ENCODE results near the gene SNAPC1.
"Not testable (repeated sequence)": the region's sequence is repeated elsewhere in the genome, so short reads cannot be mapped to it uniquely, and the experiment has no call there.

The SNAPC1 gene

DNA sequence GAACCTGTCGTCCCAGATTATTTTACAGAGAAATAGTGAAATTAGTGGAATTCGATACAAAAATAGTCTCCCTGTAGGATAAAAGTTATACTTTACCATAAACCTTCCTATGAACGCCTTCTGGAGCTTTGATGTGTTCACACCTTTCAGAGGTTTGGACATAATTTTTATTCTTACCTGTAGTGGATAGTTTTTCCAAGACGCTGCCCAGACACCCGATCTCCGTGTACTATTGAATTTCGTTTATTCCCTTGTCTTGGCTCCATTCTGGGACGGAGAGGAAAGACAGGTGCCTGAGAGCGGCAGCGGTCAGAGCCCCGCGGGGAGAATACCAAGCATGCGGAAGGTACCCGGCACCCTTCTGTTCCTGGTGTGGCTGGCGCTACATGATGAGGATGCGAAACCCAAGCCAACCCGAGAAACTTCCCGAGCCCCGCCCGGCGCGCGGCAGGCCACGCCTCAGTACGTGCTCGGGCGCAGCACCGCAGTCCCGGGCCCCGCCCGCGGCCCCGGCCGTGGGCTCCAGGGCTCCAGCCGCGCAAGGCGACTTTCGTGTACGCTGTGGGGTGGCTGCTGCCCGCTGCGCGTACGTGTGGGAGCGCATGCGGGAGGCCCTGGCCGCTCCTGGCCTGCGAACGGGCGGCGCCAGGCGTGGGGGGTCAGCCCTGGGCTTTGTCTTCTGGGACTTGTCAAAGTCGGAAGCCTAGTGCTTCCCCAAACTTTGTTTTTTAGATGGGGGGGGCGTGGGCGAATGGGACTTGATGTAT, 11.3 kb upstream of the SNAPC1 start:
- peak; percentile 69 for DNase-seq

DNA sequence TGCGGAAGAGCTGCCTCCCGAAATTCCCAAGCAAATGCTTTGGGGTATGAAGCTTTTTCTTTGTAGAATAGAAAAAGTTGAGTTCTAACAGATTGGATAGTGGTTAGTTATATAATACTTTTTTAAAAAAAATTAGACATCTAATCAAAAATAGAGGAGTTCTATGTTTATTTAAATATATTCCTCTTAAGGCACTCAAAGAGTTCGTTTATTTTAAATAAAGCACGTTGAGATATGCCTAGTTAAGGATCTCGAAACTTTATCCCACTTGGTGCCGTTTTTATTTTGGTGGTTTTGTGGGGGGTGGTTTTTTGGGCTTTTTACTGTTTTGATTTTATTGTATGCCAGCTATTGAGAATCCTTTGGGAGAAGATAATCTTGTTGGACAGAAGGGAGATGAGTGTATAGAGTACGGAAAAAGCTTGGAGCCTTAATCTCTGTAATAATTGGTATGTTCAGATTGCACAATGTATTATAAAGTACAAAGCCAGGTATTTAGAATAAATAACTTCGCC, 10.7 kb upstream of the SNAPC1 start:
- no peak for DNase-seq

DNA sequence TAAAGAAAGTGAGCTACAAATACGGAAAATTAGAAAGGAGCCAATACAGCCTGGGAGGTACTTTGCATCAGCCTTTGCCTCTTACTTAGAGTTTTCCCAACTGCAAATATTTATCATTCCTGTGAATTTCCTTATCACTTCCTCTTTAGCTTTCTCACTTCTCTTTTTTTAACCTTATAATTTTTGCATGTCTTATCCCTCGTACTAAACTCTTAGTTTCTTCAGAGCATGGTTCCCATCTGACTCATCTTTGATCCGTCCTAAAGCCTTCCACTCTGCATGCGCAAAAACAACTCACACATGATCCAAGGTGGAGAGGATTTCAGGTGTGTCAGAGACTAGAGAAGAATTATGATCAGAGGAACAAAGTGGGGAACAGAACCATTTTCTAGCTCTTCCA, 9.6 kb upstream of the SNAPC1 start:
- no peak for DNase-seq

DNA sequence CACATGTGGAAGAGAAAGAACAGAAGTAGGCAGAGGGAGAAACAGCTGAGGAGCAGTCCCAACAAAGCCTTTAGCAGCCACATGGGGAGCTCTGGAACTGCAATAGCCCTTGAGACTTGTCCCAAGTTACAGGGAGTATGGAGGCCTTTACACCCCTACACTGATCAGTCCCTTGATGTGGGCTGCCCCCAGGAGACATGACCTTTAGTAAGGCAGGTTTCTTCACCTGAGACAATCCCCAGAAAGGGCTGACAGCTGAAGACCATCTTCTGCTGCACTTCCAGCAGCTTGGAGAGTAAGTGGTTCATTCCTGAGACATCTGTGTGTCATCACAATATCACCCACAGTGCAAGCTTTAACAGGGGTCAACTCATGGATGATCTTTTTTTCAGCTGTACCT, 8.6 kb upstream of the SNAPC1 start:
- DNase-seq: no peak

DNA sequence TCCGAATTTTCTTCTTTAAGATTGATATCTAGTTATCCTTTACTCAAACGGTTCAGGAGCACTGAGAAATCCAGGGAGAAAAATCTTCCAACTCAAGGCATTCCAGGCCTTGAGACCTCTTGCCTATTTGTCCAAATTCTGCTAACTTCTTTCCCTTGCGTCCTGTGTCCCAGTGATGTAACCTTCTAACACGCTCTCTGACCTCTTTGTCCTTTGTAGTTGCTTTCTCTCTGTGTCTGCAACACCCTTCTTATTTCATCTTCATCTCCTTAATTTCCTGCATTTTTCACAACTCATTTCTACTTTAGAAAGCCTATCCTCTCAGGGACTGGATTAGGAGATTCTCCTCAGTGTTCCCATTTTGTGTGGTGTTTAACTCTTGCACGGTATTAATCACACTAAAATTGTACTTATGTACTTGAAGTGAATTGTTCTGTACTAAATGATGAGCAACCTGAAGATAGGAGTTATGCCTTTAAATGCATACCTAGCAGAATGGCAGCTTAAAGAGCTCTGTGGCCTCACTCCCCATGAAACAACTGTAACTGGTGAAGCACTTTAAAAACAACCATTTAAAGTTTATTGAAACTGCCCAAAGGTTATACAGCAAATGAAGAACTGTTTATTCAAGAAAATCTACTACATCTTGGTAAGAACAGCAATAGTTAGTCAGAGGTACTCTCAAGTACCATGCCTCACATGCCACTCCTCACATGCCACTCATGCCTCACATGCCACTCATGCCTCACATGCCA, 7.4 kb upstream of the SNAPC1 start:
- no peak for DNase-seq

DNA sequence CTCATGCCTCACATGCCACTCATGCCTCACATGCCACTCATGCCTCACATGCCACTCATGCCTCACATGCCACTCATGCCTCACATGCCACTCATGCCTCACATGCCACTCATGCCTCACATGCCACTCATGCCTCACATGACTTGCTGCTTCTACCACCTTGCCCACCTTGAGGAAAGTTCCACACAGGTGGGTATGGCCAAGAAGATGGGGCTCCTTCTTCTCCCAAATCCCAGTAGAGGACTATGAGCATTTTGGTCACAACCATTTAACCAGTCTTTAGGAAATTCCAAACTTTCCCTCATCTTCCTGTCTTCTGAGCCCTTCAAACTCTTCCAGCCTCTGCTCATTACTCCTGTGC, 6.9 kb upstream of the SNAPC1 start:
- DNase-seq: not testable (repeated sequence)

DNA sequence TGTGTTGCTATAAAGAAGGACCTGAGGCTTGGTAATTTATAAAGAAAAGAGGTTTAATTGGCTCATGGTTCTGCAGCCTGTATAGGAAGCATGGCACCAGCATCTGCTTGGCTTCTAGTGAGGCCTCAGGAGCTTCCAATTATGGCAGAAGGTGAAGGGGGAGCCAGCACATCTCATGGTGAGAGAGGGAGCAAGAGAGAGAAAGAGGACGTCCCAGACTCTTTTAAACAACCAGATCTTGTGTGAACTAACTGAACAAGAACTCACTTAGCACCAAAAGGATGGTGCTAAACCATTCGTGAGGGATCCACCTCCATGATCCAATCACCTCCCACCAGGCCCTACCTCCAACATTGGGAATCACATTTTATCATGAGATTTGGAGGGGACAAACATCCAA, 6.1 kb upstream of the SNAPC1 start:
- DNase-seq: no peak

DNA sequence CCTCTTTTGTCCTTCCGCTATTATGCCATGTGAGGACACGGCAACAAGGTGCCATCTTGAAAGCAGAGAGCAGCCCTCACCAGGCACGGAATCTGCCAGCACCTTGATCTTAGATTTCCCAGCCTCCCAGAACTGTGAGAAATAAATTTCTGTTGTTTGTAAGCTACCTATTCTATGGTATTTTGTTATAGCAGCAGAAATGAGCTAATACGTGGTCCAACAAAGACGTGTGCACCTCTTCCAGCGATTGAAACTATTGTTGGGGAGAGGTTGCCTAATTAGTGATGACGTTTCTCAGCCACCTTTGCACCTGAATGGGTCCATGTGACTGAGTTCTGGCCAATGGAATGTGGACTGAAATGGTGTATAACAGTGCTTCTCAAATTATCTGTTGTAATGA, 2.3 kb upstream of the SNAPC1 start:
- no peak for DNase-seq

DNA sequence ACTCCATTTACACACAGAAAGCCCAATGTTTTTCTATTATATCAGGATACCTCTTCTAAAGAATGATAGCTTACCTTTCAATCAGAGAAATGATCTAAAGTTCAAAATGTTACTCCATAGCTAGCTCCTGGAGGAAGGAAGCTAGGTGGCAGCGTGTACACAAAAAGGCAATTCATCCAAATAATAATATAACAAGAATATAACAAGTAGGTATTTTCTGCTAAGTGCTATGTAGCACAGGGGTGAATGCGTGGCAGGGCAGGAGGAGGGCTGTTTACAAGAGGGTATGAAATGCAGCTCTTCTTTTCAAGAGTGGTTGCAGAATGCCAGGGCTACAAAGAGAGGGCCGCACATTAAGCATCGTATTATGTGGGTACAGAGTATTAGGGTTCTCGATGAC, 663 bp upstream of the SNAPC1 start:
- no peak for DNase-seq

DNA sequence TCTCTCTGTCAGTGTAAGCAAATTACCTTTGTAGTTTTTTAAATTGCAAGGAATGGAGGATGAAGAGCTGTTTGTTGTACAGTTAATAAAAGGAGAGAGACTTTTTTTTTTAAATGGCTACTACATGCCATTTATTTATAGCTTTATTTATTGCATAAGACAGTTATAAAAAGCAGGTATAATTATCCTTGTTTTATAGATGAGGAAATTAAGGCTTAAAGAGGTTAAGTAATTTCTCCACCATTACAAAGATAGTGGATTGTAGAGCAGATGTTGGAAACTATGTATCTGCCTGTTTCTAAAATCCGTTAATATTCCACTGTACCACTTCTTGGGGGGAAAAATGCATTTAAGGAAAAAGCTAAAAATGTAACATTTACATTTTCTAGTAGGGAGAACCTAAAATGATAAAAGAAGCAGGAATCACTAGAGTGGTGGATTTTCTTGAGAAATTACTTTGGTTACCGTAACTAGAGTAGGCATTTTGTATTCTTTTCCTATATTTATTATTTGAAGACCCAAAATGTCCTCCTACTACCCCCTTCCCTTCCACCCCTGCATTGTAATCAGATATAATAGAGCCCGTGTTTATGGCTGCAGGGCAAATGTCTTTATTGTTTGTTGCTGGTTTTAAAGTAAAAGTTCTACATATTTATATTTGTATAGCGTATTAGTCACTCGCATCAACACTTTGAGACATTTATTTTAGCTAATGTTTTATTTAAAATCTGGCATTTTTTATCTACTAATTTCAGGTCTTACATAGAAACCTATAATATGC, 2.3 kb downstream of the SNAPC1 start:
- no peak for DNase-seq

DNA sequence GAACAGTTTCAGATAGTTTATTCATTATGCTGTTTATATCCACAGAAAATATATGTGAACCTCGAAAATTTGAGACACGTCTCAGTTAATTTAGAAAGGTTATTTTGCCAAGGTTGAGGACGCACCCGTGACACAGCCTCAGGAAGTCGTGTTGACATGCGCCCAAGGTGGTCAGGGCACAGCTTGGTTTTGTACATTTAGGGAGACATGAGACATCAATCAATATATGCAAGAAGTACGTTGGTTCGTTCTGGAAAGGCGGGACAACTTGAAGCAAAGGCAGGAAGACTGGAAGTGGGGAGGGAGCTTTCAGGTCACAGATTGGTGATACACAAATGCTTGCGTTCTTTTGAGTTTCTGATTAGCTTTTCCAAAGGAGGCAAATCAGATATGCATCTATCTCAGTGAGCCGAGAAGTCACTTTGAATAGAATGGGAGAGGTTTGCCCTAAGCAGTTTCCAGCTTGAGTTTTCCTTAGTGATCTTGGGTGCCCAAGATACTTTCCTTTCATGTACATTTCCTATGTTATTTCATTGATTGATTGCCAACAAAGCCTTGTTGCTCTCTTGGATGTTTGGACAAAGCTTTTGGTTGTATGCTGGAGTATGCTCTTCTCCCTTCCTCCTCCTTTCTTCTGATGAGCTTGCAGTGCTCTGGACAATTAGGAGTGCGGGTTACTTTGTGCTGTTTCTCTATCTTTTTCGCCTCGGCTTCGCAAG, 3.2 kb downstream of the SNAPC1 start:
- DNase-seq: no peak

DNA sequence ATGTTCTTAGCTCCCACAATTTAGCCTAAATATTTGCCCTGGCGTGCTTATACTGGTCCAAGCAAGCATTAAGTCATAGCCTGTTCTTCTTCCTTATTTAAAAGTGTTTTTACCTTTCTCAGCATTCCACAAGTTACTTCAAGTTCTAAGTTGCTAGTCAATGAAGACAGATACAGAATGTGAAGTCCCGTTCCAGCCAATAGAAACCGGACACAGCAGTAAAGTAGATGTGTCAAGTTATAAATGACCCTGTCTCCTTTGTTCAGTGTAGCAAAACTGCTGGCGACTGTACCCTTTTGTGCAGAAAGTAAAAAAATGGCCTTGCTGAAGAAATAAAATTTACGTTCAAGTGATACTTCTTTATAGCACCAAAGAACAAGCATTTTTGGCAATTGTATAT, 3.9 kb downstream of the SNAPC1 start:
- DNase-seq: no peak

DNA sequence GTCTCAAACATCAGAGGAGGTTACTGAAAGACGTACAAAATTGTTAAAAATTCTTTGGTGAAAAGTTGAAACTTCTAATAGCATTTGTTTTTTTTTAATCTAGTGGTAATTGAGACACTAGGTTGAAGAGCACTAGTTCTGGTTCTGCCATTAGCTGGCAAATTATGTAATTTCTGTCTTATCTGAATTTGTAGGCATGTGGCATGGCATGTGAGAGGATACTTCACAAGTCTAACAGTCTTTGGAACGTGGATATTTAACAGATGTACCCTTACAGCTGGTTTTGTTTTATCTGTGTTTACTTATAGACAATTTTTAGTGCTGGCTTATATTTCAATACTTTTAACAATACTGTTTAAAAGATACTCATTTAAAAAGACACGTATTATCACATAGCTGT, 6.0 kb downstream of the SNAPC1 start:
- no peak for DNase-seq

DNA sequence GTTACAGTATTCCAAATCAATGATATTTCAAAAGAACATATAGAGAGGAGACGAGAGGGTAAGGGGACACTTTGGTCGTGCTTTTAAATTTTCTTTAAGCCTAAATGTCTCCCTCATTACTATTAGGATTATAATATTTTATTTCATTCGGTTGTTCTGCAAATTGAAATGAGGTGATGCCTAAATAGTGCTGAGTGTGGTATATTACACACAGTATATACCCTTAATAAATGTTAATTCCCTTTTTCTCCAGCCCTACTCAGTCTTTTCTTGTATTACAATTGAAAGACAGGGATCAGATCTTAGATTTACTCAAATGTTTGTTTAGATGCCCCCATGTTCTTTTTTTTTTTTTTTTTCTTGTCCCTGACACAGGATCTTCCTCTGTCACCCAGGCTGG, 7.7 kb downstream of the SNAPC1 start:
- DNase-seq: no peak

DNA sequence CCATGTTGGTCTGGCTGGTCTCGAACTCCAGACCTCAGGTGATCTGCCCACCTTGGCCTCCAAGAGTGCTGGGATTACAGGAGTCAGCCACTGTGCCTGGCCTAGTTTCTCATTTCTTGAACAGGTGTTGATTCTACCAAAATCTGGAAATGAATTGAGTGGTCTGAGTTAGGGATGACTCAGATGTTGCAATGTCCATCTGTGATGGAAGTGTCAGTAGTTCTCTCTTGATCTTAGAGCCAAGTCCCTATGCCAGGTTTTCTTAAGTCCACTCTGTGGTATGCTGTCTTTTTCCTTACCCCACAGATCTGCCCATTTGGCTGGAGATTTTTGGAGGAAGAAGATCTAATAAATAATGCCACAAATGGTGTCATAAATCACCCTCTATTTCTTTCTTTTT, 12.6 kb downstream of the SNAPC1 start:
- DNase-seq: no peak

DNA sequence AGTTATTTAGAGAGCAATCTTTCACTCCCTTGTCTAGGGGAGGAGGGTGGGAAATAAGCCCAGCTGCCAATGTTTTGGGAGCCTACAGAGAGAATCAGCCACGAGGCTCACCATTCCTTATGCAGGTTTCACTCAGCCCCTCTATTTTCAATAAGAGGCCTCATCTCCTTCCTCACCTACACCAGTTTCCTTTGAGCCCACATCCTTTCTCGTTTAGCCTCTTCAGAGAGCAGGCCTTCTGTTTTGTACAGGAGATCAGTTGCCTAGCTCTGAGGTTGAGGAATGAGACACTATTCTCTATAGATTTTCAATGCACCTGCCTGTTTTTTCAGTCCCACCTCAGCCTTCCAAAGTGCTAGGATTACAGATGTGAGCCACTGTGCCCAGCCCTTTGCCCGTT, 17.9 kb downstream of the SNAPC1 start:
- DNase-seq: no peak

DNA sequence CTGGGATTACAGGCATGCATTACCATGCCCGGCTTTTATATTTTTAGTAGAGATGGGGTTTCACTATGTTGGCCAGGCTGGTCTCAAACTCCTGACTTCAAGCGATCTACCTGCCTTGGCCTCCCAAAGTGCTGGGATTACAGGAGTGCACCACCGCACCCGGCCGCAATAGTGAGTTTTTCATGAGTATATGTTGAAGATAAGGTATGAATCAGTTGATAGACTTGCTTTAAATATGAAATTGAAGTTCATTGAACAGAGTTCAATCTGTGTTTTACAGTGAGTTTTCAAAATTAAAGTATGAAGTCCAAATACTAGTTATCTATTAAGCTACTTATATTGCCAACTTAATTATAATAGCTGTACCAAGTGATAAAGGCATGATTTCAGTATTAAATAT, 35.1 kb downstream of the SNAPC1 start:
- DNase-seq: no peak

DNA sequence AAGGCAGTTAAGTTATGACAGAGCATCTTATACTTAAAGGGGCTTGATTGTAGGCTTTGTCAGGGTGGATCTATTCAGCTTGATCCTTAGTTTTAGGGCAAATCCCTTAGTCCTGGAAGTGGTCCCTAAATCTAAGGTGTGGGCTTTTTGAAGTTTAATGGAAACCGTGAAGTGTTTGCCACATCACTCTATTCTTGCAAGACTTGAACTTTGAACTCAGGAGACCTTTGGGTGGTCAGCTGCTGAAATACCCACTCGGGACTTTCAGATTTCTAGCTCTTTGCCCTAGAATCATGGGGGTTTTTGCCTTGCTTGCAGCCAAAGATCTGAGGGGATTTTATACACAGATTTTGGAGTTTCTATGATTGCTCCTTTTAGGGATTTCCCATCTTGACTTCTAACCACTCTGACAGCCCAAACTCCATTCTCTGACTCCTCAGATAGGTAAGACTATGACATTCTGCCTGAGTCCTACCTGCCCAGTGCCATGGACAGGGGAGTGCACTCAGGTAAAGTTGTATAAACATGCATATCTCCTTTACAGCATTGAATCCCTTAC, 39.9 kb downstream of the SNAPC1 start:
- DNase-seq: no peak

DNA sequence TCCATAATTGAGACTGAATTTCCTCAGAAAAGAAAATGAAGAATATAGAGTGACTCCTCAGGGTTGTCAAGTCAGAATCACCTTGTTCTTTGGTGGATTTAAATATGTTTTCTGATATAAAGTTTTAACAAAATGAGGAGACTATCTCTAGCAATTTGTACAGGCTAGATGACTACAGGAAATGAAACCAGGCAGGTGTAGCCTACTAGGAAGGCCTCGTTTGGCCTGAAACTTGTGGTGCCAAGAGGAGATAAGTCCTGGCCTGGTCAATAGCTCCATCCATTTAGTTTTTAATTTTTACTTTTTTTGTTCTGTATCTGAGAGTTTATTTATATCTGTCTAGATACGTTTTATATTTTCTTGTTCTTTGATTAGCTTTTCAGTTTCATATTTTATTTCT, 41.5 kb downstream of the SNAPC1 start:
- DNase-seq: no peak

DNA sequence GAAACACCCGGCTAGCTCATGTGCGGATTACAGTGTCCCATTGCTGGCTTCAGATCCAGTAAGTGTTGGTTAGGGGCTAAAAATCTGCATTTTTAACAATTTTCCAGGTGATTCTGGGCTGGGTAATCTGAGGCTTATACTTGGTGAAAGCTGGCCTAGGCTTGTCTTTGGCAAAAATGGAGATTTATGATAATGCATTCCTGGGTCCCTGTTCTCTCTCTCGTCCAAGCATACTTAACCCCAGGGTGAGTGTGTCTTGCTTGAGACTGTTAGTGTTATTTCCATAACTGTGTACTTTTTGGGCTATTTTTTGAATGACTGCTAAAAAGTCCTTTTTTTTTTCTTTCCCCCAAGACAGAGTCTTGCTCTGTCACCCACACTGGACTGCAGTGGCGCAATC, 43.2 kb downstream of the SNAPC1 start:
- DNase-seq: no peak

DNA sequence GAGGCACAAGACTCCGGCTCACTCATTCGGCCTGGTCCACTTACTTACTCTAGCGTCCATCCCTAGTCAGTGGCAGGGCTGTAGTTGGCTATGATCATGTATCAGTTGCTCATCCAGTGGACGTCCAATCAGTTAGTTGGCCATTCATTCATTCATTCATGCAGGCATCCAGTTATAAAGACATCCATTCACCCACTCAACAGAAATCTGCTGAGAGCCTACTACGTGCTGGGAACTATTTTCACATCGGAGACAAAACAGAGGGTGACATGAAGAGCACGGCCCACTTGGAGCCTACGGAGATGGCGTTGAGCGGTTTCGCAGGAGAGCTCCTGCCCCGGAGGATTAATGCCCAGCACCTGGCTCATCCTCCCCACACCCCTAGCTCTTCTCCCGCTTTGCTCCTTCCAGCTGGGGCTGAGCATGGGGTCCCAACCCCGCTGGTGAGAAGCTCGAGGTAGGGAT, 49.7 kb downstream of the SNAPC1 start:
- no peak for DNase-seq

DNA sequence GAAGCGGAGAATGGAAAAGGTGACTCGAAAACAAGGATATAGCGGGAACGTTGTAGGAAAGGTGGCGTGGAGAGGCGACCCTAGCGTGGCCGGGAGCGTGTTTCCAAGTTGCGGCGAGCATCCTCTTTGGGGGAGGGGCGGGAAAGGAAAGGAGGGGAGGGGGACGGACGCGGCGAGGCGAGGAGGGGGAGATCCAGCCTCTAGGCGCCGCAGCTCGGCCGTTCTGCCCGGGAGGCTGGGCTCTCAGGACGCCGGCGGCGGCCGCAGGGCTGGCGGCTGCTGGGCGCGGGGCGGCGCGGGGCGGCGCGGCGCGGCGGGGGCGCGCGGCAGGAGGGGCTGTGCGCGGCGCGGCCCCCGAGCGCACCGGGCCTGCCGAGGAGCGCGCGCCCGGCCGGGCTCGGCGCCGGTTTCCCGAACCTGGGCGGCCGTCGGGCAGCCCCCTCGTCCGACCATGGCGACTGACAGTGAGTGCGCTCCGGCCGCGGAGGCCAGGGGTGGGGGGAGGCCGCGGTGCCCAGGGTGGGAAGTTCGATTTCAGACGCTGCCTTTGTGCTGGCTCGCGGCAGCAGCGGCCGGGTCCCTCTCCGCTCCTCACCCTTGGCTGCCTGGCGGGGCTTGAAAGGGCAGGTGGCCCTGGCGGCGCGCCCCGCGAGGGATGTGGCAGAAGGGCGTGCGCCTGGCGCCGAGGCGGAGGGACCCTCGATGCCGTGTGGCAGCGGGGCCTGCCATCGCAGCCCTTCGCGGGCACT, 50.3 kb downstream of the SNAPC1 start, which contains the start of gene SYT16:
TSS of gene SYT16 (plus strand) at position 357 of the 749 bp plus-strand sequence.
- no peak for DNase-seq

Measured in activated CD4-positive, alpha-beta T cell treated with anti-CD3 and anti-CD28 coated beads, Interleukin-2, amount 50 U/mL, for 1 hour (primary cell).